ENCODE results near the gene N4BP2L1.

The N4BP2L1 gene

GRCh38 chr13:32427852-32428580, at the start of gene N4BP2L1:
Gene N4BP2L1, minus strand, starts transcription at chr13:32428130. Its CDS starts 48 bp downstream, at chr13:32428082.
- DNase-seq = peak; percentile 89

DNA sequence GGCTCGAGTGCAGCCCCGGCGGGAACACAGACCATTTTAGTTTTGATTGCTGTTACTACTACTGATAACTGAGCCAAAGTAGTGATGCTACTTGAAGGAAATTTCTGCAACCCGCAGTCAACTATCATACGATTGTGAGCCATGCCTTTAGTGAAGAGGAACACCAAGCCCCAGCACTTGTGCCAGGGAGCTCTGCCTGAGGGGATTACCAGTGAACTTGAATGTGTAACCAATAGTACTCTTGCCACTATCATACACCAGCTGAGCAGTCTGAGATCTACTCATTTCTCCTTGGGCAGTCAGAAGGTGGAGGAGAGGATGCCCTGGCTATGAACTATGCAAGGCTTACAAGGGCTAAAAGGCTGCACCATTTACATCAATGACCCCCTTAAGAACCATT, 49.0 kb upstream of the N4BP2L1 start:
- DNase-seq = no peak

- DNase-seq = no peak
Observed at GRCh38 chr13:32476021-32476731, 48.2 kb upstream of the N4BP2L1 start.

- DNase-seq = no peak
Observed at GRCh38 chr13:32474999-32475792, 47.3 kb upstream of the N4BP2L1 start.

DNA sequence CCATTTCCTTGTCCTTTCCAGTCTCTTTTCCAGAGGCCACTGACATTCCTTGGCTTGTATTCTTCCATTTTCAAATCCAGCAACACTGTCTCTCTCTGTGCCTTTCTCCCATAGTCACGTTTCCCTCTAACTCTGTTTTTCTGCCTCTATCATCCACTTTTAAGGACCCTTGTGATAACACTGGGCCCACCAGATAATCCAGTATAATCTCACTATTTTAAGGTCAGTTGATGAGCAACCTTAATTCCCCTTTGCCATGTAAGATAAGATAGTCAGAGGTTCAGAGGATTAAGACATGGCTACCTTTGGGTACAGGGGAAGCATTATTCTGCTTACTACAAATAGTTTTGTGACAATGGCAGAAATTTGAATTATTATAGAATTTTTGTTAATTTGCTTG, 45.7 kb upstream of the N4BP2L1 start:
- DNase-seq = no peak

DNA sequence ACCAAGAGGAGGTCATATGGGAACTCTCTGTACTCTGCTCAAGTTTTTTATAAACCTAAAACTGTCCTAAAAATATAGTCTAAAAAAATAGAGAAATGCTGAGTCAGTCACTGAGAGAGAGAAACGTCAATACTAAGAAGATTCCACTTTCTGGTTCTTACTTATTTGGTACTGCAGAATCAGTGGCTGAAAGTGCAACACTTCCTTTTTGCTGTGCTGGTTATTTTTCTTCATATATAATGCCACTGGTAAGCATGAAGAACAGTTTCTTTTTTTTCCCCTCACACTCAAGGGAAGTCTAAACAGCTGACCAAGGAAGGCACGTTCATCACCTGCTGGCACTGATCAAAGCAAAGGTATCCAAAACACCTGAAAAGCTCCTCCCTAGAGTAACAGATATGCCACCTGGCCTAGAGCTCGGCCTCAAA, 44.3 kb upstream of the N4BP2L1 start:
- no peak for DNase-seq

DNA sequence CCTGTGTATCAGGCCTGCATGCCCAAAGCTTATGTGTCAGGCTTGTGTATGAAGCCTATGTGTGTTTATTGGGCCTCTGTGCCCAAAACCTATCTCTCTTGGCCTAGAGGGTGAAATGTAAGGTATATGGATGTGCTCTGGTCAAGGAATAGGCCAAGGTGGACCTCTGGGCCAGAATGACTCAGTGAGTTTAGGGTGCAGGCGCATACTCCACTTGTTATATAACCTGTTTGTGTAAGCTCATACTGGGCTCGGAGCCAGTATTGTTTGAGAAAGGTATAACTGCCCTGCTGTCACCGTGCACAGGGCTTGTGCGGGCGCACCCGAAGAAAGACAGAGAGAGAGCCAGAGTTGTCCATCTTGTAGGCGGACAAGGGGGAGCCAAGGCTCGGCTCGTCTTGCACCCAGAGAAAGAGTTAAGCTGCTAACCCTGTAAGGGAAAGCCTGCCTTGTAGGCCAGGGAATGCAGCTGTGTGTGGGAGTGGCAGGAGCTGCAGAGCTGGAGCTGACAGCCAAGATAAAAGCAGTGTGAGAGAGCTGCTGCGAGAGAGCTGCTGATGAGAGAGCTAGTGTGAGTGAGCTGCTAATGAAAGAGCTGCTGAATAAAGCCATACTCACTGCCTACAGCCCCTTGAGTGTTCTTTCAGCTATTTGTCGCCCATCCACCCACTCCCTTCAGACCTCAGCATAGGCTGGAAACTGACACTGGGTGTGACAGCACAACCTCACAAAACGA, 43.4 kb upstream of the N4BP2L1 start:
- DNase-seq = no peak

- no peak for DNase-seq
Observed at GRCh38 chr13:32468502-32469142, 40.7 kb upstream of the N4BP2L1 start.

DNA sequence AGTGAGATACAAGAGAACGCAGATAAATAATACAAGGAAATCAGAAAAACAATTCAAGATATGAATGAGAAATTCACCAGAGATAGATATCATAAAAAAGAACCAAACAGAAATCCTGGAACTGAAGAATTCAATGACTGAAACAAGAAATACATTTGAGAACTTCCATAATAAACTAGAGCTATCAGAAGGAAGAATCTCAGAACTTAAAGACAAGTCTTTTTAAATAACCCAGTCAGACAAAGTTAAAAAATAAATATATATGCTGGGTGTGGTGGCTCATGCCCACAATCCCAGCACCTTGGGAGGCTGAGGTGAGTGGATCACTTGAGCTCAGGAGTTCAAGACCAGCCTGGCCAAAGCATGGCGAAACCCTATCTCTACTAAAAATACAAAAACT, 28.7 kb upstream of the N4BP2L1 start:
- DNase-seq = no peak

DNA sequence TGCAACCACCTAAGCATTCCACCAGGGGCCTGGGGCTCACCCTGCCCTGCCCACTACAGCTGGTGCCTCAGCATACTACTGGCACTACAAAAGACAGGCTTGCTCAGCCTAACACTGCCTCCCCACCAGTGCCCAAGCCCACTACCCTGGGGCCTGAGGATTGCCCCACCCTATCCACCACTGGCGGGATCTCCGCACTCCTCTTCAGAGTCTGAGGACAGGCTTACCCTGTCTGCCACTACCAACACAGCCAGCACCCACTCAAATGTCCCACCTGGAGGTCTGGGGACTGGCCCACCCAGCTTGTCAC, 27.6 kb upstream of the N4BP2L1 start:
- no peak for DNase-seq

DNA sequence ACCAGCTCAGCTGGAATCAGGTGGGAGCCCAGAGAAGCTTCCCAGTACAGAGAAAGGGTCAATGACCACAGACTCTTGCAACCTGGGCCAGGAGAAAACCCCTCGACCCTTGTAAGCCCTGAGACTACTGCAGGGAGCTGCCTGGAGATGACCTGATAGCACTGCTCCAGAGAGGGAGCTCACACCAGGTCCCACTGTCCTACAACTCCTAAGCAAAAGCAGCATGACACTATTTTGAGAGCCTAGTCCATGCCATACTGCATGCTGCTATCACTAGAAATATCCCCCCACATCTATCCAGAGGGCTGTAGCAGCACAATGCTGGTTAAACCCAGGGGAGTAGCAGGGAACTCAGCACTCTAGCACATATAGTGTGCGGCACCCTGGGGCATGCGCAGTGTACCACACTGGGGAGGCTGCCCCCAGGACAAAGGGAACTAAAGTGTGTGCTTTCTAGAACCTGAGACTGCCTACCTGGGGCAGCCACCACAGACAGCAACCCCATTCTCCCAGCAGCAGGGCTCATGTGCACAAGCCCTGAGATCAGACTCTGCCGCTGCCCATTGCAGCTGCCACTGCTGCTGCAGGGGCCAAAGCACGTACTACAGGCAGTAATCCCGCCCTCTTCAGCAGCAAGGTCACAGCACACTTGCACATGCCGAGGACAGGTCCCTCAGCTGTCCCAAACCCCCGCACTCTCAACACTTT, 27.1 kb upstream of the N4BP2L1 start:
- DNase-seq = no peak

DNA sequence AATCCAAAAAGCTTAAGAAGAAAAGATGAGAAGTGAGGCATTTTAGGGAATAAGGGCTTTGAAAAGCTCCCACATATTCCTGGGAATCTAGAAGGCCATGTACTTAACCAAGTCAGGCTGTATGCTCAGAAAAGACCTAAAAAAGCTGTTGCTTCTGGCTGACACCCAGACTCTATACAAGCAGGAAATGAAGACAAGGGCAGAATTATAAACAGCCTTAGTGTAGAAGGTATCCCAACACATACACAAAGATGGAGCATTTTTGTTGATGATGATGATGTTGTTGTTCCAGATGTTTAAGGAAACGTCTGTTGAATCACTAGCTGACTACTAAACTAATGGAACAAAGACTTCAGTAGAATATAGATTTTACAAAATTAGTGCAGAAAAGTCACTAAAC, 26.1 kb upstream of the N4BP2L1 start:
- no peak for DNase-seq

- DNase-seq = no peak
Observed at GRCh38 chr13:32448972-32449371, 21.0 kb upstream of the N4BP2L1 start.

DNA sequence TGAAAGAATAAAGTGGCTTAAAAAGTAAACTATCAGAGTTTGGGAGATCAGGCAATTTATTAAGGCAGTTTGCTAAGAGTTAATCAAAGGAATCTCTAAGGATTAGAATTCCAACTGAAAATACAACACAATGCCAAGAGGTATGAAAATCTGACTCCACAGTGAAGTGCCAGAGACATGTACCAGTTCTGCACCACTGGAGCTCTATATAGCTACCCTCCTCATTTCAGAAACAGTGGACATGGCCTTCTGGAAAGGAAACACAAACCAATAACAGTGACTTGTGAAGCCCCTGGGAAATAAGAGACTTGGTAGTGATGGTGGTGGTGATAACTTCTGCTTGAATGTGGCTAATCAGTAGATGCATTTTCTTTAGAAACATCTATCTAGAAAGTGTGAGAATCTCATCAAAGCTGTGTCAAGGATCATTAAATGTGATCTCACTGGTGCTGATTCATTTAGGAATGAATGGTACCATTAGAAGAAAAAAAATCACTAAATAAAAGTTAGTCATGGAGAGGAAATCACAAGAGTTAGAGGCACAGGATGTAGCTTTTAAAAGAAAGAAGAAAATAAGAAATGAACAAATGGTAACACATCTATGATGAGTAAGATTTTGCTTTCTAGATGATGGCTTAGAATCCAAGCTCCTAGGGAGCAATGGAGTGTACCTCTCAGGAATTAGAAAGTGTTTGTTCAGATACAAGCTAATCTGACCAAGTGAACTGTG, 20.1 kb upstream of the N4BP2L1 start:
- no peak for DNase-seq

DNA sequence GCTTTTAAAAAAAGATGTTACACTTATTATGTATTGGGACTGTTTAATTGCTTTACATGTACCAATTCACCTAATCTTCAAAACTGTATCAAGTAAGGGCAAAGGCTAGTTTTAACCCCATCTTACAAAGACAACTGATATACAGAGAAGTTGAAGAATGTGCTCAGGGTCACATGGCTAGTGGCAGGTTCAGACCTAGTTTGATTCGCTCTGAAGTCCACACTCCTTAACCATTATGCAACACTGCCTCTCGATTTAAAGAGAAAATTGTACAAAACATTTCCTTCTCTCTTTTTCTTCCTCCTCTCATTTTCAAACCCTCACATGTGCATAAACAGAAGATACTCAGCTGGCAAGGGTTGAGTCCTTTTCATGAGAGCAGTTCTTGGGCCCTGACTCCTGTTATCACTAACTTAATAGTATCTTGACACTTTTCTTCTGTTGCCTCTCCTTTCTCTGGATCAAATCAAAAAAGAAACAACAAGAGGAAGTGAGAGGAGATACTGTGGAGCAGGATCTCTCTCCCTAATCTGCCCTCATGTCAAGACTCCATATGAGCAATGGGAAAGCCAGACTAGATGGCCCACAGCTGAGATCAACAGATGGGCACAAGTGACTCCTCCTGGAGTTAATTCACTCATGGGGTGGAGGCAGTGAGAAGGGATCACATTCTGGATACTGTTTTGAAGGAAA, 19.0 kb upstream of the N4BP2L1 start:
- DNase-seq = no peak

DNA sequence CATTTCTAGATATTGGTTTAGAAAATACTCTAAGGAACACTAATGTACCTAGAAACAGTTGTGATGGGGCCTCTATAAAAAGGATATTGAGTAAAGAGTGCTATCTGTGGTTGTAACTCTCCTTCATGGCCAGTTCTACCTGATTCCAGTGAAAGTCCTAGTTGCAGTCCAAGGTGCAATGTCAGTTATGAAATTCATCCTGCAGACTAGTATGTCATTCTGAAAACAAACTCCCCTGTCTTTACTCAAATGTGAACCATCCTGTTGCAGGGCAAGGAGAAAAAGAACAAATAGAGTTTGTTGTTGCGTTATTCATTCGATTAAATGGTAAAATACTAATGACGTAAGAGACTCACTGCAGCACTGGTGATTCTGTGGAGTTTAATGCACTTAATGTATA, 18.3 kb upstream of the N4BP2L1 start:
- DNase-seq = no peak

- no peak for DNase-seq
Observed at GRCh38 chr13:32445461-32445860, 17.5 kb upstream of the N4BP2L1 start.

DNA sequence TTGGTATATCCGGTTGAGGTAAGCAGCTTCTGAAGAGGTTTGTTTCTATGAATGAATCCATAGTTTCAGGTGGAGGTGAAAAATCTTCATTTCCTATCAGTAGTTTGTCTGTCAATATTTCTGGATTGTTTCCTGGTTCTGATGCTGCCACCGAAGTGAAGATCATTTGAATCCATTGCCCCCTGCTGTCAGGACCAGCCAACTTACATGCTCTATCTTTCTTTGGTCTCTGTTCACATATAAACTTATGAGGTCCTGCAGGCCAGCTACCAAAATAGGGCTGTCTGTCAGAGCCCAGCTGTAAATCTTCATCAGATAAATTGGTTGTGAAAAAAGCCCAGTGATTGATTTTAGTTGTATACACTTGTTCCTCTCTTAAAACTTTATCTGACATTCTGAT, 15.2 kb upstream of the N4BP2L1 start:
- DNase-seq = no peak

GRCh38 chr13:32438871-32439270, 10.9 kb upstream of the N4BP2L1 start:
- DNase-seq = no peak

GRCh38 chr13:32432856-32433255, 4.9 kb upstream of the N4BP2L1 start:
- DNase-seq = no peak

- no peak for DNase-seq
Observed at GRCh38 chr13:32431361-32431760, 3.4 kb upstream of the N4BP2L1 start.

Data from activated CD8-positive, alpha-beta memory T cell treated with anti-CD3 and anti-CD28 coated beads, Interleukin-2, amount 50 U/mL, for 48 hours (primary cell).